Measurements from ENCODE around the gene RHBDD1.

RHBDD1 gene

DNA sequence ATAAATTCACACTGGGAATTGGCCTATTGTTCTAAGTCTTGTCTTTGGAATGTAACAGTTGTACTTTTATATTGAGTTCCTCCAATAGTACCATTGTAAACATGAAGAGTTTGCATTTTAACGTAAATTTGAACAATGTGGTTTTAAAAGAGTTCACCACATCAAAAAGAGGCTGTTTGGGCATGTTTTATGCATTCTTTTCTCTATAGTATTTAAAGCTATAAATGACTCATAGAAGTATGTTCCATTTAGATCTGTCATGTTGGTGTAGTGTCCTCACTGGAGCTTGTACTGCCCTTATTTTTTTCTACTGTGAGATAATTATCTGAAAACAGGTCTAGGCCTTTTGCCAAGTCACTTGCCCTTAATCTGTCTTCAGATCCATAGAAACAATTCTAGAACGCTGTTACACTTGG is 141.9 kb downstream of the RHBDD1 start:
- H3K27me3 ChIP-seq (ENCODE audit: control insufficient read depth, insufficient read depth, low read length): no peaks in the 10 kb centered on the region
- H3K9me3 ChIP-seq (ENCODE audit: control insufficient read depth, low read length): no peaks in the 10 kb centered on the region
- H3K9ac ChIP-seq: no peak overlapping the region
- no peak overlapping the region for H2AFZ ChIP-seq
- H3K4me3 ChIP-seq (ENCODE audit: low read depth, low read length): peak overlapping the region; percentile 6
- H3K4me1 ChIP-seq: peaks cover 27% of the 10 kb centered on the region
- TF ChIP-seq, protein P1, sequence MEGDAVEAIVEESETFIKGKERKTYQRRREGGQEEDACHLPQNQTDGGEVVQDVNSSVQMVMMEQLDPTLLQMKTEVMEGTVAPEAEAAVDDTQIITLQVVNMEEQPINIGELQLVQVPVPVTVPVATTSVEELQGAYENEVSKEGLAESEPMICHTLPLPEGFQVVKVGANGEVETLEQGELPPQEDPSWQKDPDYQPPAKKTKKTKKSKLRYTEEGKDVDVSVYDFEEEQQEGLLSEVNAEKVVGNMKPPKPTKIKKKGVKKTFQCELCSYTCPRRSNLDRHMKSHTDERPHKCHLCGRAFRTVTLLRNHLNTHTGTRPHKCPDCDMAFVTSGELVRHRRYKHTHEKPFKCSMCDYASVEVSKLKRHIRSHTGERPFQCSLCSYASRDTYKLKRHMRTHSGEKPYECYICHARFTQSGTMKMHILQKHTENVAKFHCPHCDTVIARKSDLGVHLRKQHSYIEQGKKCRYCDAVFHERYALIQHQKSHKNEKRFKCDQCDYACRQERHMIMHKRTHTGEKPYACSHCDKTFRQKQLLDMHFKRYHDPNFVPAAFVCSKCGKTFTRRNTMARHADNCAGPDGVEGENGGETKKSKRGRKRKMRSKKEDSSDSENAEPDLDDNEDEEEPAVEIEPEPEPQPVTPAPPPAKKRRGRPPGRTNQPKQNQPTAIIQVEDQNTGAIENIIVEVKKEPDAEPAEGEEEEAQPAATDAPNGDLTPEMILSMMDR (IDR thresholded peaks at IDR 0.05): no peak
- no peaks in the 10 kb centered on the region for H3K79me2 ChIP-seq
- H3K4me2 ChIP-seq (ENCODE audit: low read length): peak overlapping the region; percentile 47
- H3K27ac ChIP-seq: peak overlapping the region; percentile 76
- H3K36me3 ChIP-seq (ENCODE audit: control insufficient read depth, insufficient read depth, low read length): no peaks in the 10 kb centered on the region

DNA sequence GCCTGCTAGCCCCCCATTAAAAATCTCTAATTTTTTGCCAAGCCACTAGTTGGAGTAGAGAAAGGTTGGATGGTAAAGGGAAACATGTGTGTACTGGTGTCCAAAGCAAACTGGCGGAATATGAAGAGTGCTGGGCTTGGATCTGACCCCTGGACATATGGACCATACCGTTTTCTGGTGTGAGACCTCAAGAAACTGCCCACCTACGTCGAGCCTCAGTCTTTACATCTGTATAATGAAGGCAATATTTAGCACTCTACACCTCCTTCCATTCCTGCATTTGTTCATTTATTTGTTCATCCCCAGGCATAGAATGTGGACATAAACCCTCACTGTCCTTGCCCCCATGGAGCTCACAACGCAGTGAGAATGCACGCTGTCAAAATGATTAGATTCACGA is 142.4 kb downstream of the RHBDD1 start:
- Histone ChIP-seq H3K4me3 (ENCODE audit: low read depth, low read length) (peak overlapping the region; percentile 6), H3K4me1 (peaks cover 27% of the 10 kb centered on the region), H3K36me3 (ENCODE audit: control insufficient read depth, insufficient read depth, low read length) (no peaks in the 10 kb centered on the region), H3K27ac (peak overlapping the region; percentile 76), H3K79me2 (no peaks in the 10 kb centered on the region), H3K9ac (no peak overlapping the region), H3K9me3 (ENCODE audit: control insufficient read depth, low read length) (no peaks in the 10 kb centered on the region), H3K27me3 (ENCODE audit: control insufficient read depth, insufficient read depth, low read length) (no peaks in the 10 kb centered on the region), H2AFZ (peak overlapping the region; percentile 26), H3K4me2 (ENCODE audit: low read length) (peak overlapping the region; percentile 47)
- TF ChIP-seq, protein P1 (IDR thresholded peaks at IDR 0.05): no peak

DNA sequence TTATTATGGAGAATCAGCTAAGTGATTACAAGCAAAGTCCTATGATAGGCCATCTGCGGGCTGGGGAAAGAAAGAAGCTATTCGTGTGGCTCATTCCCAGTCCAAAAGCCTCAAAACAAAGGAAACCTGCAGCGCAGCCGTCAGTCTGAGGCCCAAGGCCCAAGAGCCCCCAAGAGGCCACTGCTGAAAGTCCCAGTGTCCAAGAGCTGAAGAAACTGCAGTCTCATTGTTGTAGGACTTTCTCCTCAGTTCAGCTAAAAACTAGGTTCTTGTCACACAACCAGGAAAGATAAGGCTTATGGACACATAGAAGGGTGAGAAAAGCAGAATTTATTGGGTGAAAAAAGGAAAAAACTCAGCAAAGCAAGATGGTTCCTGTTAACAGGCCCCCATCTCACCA is 143.2 kb downstream of the RHBDD1 start:
- Histone ChIP-seq H3K27me3 (ENCODE audit: control insufficient read depth, insufficient read depth, low read length) (no peaks in the 10 kb centered on the region), H3K4me2 (ENCODE audit: low read length) (no peak overlapping the region), H3K9me3 (ENCODE audit: control insufficient read depth, low read length) (no peaks in the 10 kb centered on the region), H3K27ac (peak overlapping the region; percentile 76), H3K36me3 (ENCODE audit: control insufficient read depth, insufficient read depth, low read length) (no peaks in the 10 kb centered on the region), H3K4me1 (peaks cover 29% of the 10 kb centered on the region), H3K79me2 (no peaks in the 10 kb centered on the region), H3K4me3 (ENCODE audit: low read depth, low read length) (no peak overlapping the region), H2AFZ (peak overlapping the region; percentile 26), H3K9ac (no peak overlapping the region)
- TF ChIP-seq, protein P1 (IDR thresholded peaks at IDR 0.05): peak; percentile 35

DNA sequence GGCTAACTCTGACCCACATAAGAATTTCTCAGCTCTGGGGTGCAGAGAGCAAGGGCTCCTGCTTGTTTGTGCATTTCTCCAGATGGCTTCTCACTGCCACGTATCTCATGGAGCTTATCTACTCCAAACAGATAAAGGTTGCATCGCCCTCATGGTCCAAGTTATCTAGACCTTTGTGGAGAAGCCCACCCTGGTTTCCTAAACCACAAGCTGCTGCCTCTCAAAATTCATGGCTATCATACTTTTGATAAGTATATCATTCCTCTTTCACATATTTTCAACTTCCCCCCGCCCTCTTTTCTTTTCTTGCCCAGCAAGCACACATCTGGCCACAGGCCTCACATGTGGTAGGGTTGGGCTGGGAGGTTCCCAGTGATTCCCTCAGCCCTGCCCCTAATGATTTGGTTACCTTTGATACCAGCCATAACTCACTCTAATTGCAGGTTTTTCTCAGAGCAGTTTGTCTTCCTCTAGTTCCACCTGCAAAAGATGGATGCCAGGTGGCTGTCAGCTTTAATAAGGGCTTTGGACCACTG is 146.0 kb downstream of the RHBDD1 start:
- Histone ChIP-seq H3K79me2 (no peaks in the 10 kb centered on the region), H3K4me1 (peaks cover 38% of the 10 kb centered on the region), H3K9me3 (ENCODE audit: control insufficient read depth, low read length) (no peaks in the 10 kb centered on the region), H3K4me3 (ENCODE audit: low read depth, low read length) (no peak overlapping the region), H3K27ac (no peak overlapping the region), H3K4me2 (ENCODE audit: low read length) (no peak overlapping the region), H3K27me3 (ENCODE audit: control insufficient read depth, insufficient read depth, low read length) (no peaks in the 10 kb centered on the region), H2AFZ (no peak overlapping the region), H3K9ac (no peak overlapping the region), H3K36me3 (ENCODE audit: control insufficient read depth, insufficient read depth, low read length) (no peaks in the 10 kb centered on the region)
- TF ChIP-seq, protein P1 (IDR thresholded peaks at IDR 0.05): no peak
